HepG2 (cell line): ENCODE measurements around the gene PRKAR1B. TPM values are rescaled to one million over a fixed set of nuclear protein-coding genes. Genes with fewer than 3 reads are reported as not detected.

Source experiments
- ATF7-NPFF ChIP-seq: sonication (generic); formaldehyde crosslinking; IDR thresholded peaks from 2 replicates; pipeline ENCODE4 v1.8.1; 2023; ENCODE audit warnings: mild to moderate bottlenecking, low read depth, missing genetic modification reagents, moderate library complexity
- EHMT2 ChIP-seq: fragments of 200-600 bp; sonication (generic); IDR thresholded peaks from 2 replicates; pipeline ENCODE4 v1.7.0; 2017; ENCODE audit warnings: antibody characterized with exemption, low read depth, low read length, borderline replicate concordance
- KLF6 ChIP-seq: IDR thresholded peaks from 2 replicates; pipeline ENCODE4 v1.8.0; 2016; ENCODE audit warnings: missing biosample characterization, missing genetic modification reagents
- KMT2B ChIP-seq: IDR thresholded peaks from 2 replicates; pipeline ENCODE4 v1.6.1; 2016; ENCODE audit warnings: missing genetic modification reagents, missing compliant biosample characterization
- NR1H2 ChIP-seq: sonication (generic); formaldehyde crosslinking; IDR thresholded peaks from 2 replicates; pipeline ENCODE4 v1.8.1; 2022; ENCODE audit warnings: low read depth, missing genetic modification reagents, borderline replicate concordance
- PRDM4 ChIP-seq: sonication (generic); formaldehyde crosslinking; IDR thresholded peaks from 2 replicates; pipeline ENCODE4 v1.9.0; 2021; ENCODE audit warnings: missing genetic modification reagents, borderline replicate concordance
- TBX3 ChIP-seq: fragments of 450-650 bp; IDR thresholded peaks from 2 replicates; pipeline ENCODE4 v1.6.1; 2017; ENCODE audit warnings: antibody characterized with exemption, mild to moderate bottlenecking, inconsistent platforms, borderline replicate concordance
- TOPORS ChIP-seq: sonication (generic); formaldehyde crosslinking; IDR thresholded peaks from 2 replicates; pipeline ENCODE4 v1.8.0; 2023; ENCODE audit warnings: mild to moderate bottlenecking, missing genetic modification reagents
- YEATS2 ChIP-seq: sonication (generic); formaldehyde crosslinking; IDR thresholded peaks from 2 replicates; pipeline ENCODE4 v1.4.0; 2020; ENCODE audit warnings: missing genetic modification reagents, borderline replicate concordance
- ZBTB34 ChIP-seq: sonication (generic); formaldehyde crosslinking; IDR thresholded peaks from 2 replicates; pipeline ENCODE4 v1.8.0; 2022; ENCODE audit warnings: mild to moderate bottlenecking, missing genetic modification reagents
- ZBTB40 ChIP-seq, 2 experiments: fragments of 450-650 bp in 1 of 2; sonication (generic) in 1 of 2; formaldehyde crosslinking in 1 of 2; IDR thresholded peaks; 2 replicates each; pipeline versions ENCODE4 v1.6.1 to v1.8.0; 2016 to 2022; ENCODE audit warnings: antibody characterized with exemption in 1 of 2, mild to moderate bottlenecking in 1 of 2, missing genetic modification reagents in 1 of 2
- ZFP37 ChIP-seq: sonication (generic); formaldehyde crosslinking; IDR thresholded peaks from 2 replicates; pipeline ENCODE4 v1.4.0; 2020; ENCODE audit warnings: missing genetic modification reagents, borderline replicate concordance
- ZKSCAN8 ChIP-seq: IDR thresholded peaks from 2 replicates; pipeline ENCODE4 v1.6.1; 2016; ENCODE audit warnings: borderline replicate concordance, missing genetic modification reagents, missing compliant biosample characterization
- ZNF251 ChIP-seq: sonication (generic); formaldehyde crosslinking; IDR thresholded peaks from 2 replicates; pipeline ENCODE4 v1.9.0; 2021; ENCODE audit warnings: mild to moderate bottlenecking, missing genetic modification reagents
- ZNF510 ChIP-seq: sonication (generic); formaldehyde crosslinking; IDR thresholded peaks from 2 replicates; pipeline ENCODE4 v1.4.0; 2020; ENCODE audit warnings: low read depth, mild to moderate bottlenecking, missing genetic modification reagents
- ZNF792 ChIP-seq: IDR thresholded peaks from 2 replicates; pipeline ENCODE4 v1.6.1; 2016
- polyA plus RNA-seq, 8 experiments: library from polyadenylated mRNA; depleted of rRNA in 3 of 8; stranded (reverse) in 7 of 8; unstranded in 1 of 8; fragments of >200 nt; fragmentation: Illumina TruSeq in 4 of 8; extraction: Trizol in 4 of 8; gene quantifications; 2 replicates each; pipeline versions ENCODE4 v1.2.1 to v1.2.3, GENCODE V29; 2011 to 2016; ENCODE audit warnings: low read depth in 4 of 8, missing spikeins in 1 of 8, mixed read lengths in 1 of 8; ENCODE audit not compliant: insufficient read depth in 1 of 8
- total RNA-seq, 5 experiments: library from RNA; depleted of rRNA; stranded (reverse); fragments of >200 nt; fragmentation: Illumina TruSeq; extraction: Trizol; gene quantifications; 2 replicates each; pipeline ENCODE4 v1.2.3, GENCODE V29; 2016; ENCODE audit warnings: low read depth in 1 of 5

PRKAR1B gene
- total and polyA plus RNA-seq, 2 of the 13 experiments (the other 11 are each of a cell fraction or from before 2014, with no cell fraction given): 7.9 to 28.2 TPM

- TF ChIP-seq PRDM4 (no peak), KLF6 (peak; percentile 80; the same call in 1 of the 2 replicates), ZNF510 (CRISPR knock-in tag) (peak; percentile 45; the same call in 1 of the 2 replicates), TBX3 (no peak), KMT2B (CRISPR knock-in tag) (peak; percentile 88), ZFP37 (CRISPR knock-in tag) (no peak), ZNF792 (CRISPR knock-in tag) (peak; percentile 66), ATF7-NPFF (CRISPR knock-in tag) (peak; percentile 90), ZKSCAN8 (no peak), EHMT2 (no peak), ZBTB40 (IDR thresholded peaks at IDR 0.05) (peak; percentile 53), ZBTB40 (CRISPR knock-in tag; IDR thresholded peaks at IDR 0.05) (no peak), TOPORS (CRISPR knock-in tag) (peak; percentile 70; the same call in 1 of the 2 replicates), ZBTB34 (0 out of 2 replicates have a peak, but pooled peaks have one; percentile 26), YEATS2 (CRISPR knock-in tag) (peak; percentile 89), ZNF251 (CRISPR knock-in tag) (no peak), NR1H2 (CRISPR knock-in tag) (no peak; the same call in 1 of the 2 replicates)
Measured at GRCh38 chr7:726084-726853, 812 bp downstream of the PRKAR1B start, which contains the start of gene DNAAF5 (continued).
